ENCODE results near the gene WDR37. TPM values are rescaled to one million over a fixed set of nuclear protein-coding genes. Genes with fewer than 3 reads are reported as not detected.

WDR37 gene
- polyA plus RNA-seq, 2 of the 4 experiments (the other 2 are of a cell fraction) = 5.9 to 7.1 TPM

- peak; percentile 18 for FAIRE-seq
- TF ChIP-seq HOXB5 (CRISPR knock-in tag; IDR thresholded peaks at IDR 0.05) = no peak
- TF ChIP-seq EHF (CRISPR knock-in tag; IDR thresholded peaks at IDR 0.05) = no peak
- no peak for TF ChIP-seq EP300 (IDR thresholded peaks at IDR 0.05)
- no peak for TF ChIP-seq POLR2A (IDR thresholded peaks at IDR 0.05; ENCODE audit: low read length)
- TF ChIP-seq ATOH8 (CRISPR knock-in tag; IDR thresholded peaks at IDR 0.05; ENCODE audit: low read depth) = no peak
- no peak for TF ChIP-seq EHMT2 (IDR thresholded peaks at IDR 0.05; ENCODE audit: low read depth)
- TF ChIP-seq ZSCAN20 (CRISPR knock-in tag; IDR thresholded peaks at IDR 0.05) = no peak
- no peak for TF ChIP-seq MAX (IDR thresholded peaks at IDR 0.05)
- no peak for TF ChIP-seq ZNF302 (CRISPR knock-in tag; IDR thresholded peaks at IDR 0.05)
- TF ChIP-seq RCOR1 (IDR thresholded peaks at IDR 0.05; ENCODE audit: low read depth, low read length) = no peak
- TF ChIP-seq MAZ (IDR thresholded peaks at IDR 0.05; ENCODE audit: borderline replicate concordance, low read depth, low read length) = no peak
- TF ChIP-seq PBX3 (IDR thresholded peaks at IDR 0.05) = no peak
- TF ChIP-seq RARB (CRISPR knock-in tag; IDR thresholded peaks at IDR 0.05) = no peak
- no peak for TF ChIP-seq CEBPB (IDR thresholded peaks at IDR 0.05)
- TF ChIP-seq SMC3 (IDR thresholded peaks at IDR 0.05) = no peak
- TF ChIP-seq JUNB (IDR thresholded peaks at IDR 0.05) = no peak
- ATAC-seq = no peak
- H3K4me1 ChIP-seq = no peaks in the 10 kb centered on the region
- 82% methylated on average over 10 of the region's 10 CpGs for WGBS (ENCODE audit: missing lambda C conversion rate)
- ChIA-PET CTCF (no interaction called here), POLR2A (no interaction called here)
- no peak overlapping the region for H3K27ac ChIP-seq
- no peak for DNase-seq (ENCODE audit: low read depth in 1 of 2, low spot score in 1 of 2)
- no peak overlapping the region for H3K4me2 ChIP-seq
- no peak overlapping the region for H3K4me3 ChIP-seq
- no peaks in the 10 kb centered on the region for H3K9me3 ChIP-seq
Measured at GRCh38 chr10:1068380-1069361, 12.5 kb downstream of the WDR37 start.

- no peak overlapping the region for H3K4me2 ChIP-seq
- TF ChIP-seq CEBPB (IDR thresholded peaks at IDR 0.05) = peak in 1 of 2 experiments; percentile 51; a peak in 1 of 4 replicates
- TF ChIP-seq BCL3 (IDR thresholded peaks at IDR 0.05) = no peak
- DNase-seq (ENCODE audit: low read depth in 1 of 2, low spot score in 1 of 2) (no peak), ATAC-seq (no peak), FAIRE-seq (no peak)
- no peaks in the 10 kb centered on the region for H3K9me3 ChIP-seq
- no peak overlapping the region for H3K27ac ChIP-seq
- H3K4me3 ChIP-seq = no peak overlapping the region
- POLR2A ChIA-PET = no interaction called here
- CTCF ChIA-PET = interaction anchor here (1.0 kb wide), 1 partner anchor 39 kb away, joined by 3 read pairs; no protein-coding TSS in a partner anchor
- no peaks in the 10 kb centered on the region for H3K4me1 ChIP-seq
- WGBS (ENCODE audit: missing lambda C conversion rate) = 79% methylated on average over 7 of the region's 7 CpGs
Measured at GRCh38 chr10:1070919-1071318, 14.7 kb downstream of the WDR37 start.

GRCh38 chr10:1074052-1074747, 18.0 kb downstream of the WDR37 start:
- no peak overlapping the region for H3K4me3 ChIP-seq
- peak; percentile 53 to 54; a peak in 4 of 6 replicates for ATAC-seq
- H3K27ac ChIP-seq = no peak overlapping the region
- no peaks in the 10 kb centered on the region for H3K4me1 ChIP-seq
- CTCF ChIA-PET = interaction anchor here (0.7 to 1.8 kb wide), 3 partner anchors 10 to 285 kb away, joined by 3 to 4 read pairs (median 4); no protein-coding TSS in a partner anchor
- FAIRE-seq = no peak
- WGBS (ENCODE audit: missing lambda C conversion rate) = 93% methylated on average over 23 of the region's 24 CpGs
- H3K4me2 ChIP-seq = no peak overlapping the region
- DNase-seq (ENCODE audit: low read depth in 1 of 2, low spot score in 1 of 2) = peak in 1 of 2 experiments; percentile 10
- POLR2A ChIA-PET = no interaction called here
- H3K9me3 ChIP-seq = no peaks in the 10 kb centered on the region
- TF ChIP-seq ESRRA (IDR thresholded peaks at IDR 0.05; ENCODE audit: borderline replicate concordance, low read length) = no peak
- no peak for TF ChIP-seq TP53 (CRISPR knock-in tag; IDR thresholded peaks at IDR 0.05)
- no peak for TF ChIP-seq CBX2 (IDR thresholded peaks at IDR 0.05; ENCODE audit: borderline replicate concordance, low read depth)
- no peak for TF ChIP-seq RNF2 (IDR thresholded peaks at IDR 0.05; ENCODE audit: borderline replicate concordance, low read depth)
- no peak for TF ChIP-seq SMC3 (IDR thresholded peaks at IDR 0.05)
- no peak for TF ChIP-seq EP300 (IDR thresholded peaks at IDR 0.05)
- no peak for TF ChIP-seq NFE2L2 (conservative IDR thresholded peaks at IDR 0.05; ENCODE audit: low read length)
- no peak for TF ChIP-seq EHMT2 (IDR thresholded peaks at IDR 0.05; ENCODE audit: low read depth)
- TF ChIP-seq ZC3H11A (IDR thresholded peaks at IDR 0.05) = no peak
- no peak for TF ChIP-seq HEYL (CRISPR knock-in tag; IDR thresholded peaks at IDR 0.05)
- TF ChIP-seq HDAC2 (IDR thresholded peaks at IDR 0.05) = no peak
- TF ChIP-seq POLR2AphosphoS2 (conservative IDR thresholded peaks at IDR 0.05; ENCODE audit: low read length) = no peak
- TF ChIP-seq FOSL2 (IDR thresholded peaks at IDR 0.05) = no peak
- no peak for TF ChIP-seq FOSL2 (CRISPR knock-in tag; IDR thresholded peaks at IDR 0.05)
- TF ChIP-seq ATOH8 (CRISPR knock-in tag; IDR thresholded peaks at IDR 0.05; ENCODE audit: low read depth) = no peak
- TF ChIP-seq CHD4 (IDR thresholded peaks at IDR 0.05; ENCODE audit: borderline replicate concordance) = no peak
